HS-5 (cell line): ENCODE measurements around the gene ZFP57.
"Not testable (repeated sequence)": the region's sequence is repeated elsewhere in the genome, so short reads cannot be mapped to it uniquely, and the experiment has no call there.

ENCODE experiments used
- DNase-seq: peaks from one replicate; pipeline ENCODE4 v3.0.0-alpha.2; 2012; ENCODE audit warnings: low read depth

ZFP57 gene

GRCh38 chr6:29696147-29697125 is 15.5 kb upstream of the ZFP57 start:
- DNase-seq, result no peak

- DNase-seq, result no peak
These were observed 13.7 kb upstream of the ZFP57 start for GRCh38 chr6:29694637-29695036.

GRCh38 chr6:29685718-29686326 is 4.9 kb upstream of the ZFP57 start:
- no peak for DNase-seq

- no peak for DNase-seq
These were observed 859 bp upstream of the ZFP57 start for GRCh38 chr6:29681811-29682210.

DNA sequence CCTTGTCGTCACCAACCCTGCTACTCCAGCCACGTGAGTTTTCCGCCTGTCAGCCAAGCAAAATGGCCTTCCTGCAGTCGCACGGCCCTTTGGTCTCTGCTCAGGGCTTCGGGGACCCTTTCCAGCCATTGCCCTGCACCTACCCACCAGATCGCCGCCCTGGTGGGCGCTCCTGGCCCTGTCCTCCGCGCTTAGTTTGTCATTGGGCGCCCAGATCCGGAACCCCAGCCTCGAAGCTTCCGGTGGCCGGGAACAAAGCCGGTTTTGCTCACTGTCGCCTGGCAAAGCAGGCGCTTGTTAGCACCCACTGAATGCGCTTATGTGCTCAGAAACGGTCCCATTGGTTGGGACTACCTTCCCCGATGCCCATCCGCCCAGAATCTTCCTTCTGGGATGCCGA is 536 bp downstream of the ZFP57 start:
- no peak for DNase-seq

- DNase-seq, result no peak
These were observed 990 bp downstream of the ZFP57 start for GRCh38 chr6:29679962-29680361.

- no peak for DNase-seq
These were observed 2.8 kb downstream of the ZFP57 start for GRCh38 chr6:29678114-29678513.

DNA sequence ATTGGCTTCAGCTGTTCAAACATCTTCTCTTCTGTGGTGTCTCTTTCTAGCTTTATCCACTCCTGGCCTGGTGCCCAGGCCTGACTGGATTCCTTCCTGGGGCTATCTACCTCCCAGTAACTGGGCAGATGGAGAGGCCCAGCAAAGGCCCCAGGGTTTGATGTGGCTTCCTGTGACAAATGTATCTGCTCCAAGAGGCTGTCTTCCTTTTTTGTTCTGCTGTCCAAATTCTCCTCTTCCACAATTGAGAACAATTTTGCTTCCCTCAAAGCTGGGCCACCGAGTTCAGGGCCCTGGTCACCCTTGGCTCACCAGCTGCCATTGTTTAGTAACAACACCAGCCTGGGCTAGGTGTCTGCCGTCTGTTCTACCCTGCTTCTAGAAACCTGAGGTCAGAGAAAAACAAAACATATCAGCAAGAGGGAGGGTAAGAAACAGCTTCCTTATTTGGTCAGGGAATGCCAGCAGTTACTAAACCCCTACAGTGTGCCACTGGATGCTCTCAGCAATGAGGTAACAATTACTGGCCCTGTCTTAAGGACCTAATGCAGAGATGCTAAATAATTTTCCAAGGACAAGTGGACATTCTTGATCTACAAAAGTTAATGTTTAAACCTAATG is 3.9 kb downstream of the ZFP57 start:
- DNase-seq, result no peak

- no peak for DNase-seq
These were observed 5.4 kb downstream of the ZFP57 start for GRCh38 chr6:29675561-29675960.

DNA sequence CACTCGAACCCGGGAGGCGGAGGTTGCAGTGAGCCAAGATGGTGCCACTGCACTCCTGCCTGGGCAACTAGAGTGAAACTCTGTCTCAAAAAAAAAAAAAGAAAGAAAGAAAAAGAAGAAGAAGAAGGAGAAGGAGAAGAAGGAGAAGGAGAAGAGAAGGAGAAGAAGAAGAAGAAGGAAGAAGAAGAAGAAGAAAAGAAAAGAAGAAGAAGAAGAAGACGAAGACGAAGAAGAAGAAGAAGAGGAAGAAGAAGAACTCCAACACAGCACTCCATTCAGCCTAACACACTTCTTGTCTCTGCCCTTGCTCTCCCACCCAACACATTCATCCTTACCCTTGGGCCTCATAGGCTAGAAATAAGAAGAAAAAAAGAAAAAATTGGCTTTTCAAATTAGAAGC is 6.9 kb downstream of the ZFP57 start:
- no peak for DNase-seq

DNA sequence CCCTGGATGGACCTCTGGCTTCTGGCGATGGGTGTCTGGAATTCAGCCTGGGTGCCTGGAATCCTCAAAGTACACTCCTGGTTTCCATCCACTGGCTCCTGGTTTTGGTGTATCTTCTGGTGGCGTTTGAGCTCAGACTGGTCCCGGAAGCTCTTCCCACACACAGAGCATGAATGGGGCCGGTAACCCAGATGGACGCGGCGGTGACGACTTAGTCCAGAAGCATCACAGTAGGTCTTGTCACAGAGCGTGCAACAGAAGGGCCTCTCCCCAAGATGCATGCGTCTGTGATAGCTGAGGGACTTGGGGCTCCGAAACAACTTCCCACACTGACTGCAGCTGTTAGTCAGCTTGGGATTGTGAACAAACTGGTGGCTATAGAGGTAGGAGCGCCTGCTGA is 7.8 kb downstream of the ZFP57 start:
- no peak for DNase-seq

DNA sequence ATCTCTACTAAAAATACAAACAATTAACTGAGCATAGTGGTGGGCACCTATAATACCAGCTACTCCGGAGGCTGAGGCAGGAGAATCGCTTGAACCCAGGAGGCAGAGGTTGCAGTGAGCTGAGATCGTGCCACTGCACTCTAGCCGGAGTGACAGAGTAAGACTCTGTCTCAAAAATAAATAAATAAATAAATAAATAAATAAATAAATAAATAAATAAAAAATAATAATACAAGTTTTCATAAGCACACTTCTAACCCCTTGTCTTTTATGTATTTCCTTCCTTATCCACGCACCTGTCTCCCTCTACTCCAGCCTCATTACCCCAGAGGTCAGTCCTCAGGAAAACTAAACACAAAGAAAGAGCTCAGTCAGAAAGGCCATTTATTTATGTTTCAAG is 8.8 kb downstream of the ZFP57 start:
- DNase-seq, result not testable (repeated sequence)

DNA sequence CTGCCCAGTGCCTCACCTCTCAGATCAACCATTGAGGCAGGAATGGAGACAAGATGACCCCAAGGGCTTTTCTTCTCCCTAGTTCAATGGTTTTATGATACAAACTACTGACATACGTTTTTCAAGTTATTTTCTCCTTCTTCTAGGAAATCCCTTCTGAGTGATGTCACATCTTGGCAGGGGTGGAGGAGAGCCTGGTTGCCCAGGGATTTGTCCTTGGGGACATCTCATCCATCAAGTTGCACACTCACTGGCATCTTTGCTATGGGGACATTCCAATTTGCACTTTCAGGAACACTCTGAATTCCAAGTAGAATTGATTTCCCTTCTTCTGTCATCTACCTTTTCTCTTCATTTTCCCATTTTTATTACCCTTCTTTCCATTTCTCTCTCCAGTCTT is 9.9 kb downstream of the ZFP57 start:
- DNase-seq, result no peak

DNA sequence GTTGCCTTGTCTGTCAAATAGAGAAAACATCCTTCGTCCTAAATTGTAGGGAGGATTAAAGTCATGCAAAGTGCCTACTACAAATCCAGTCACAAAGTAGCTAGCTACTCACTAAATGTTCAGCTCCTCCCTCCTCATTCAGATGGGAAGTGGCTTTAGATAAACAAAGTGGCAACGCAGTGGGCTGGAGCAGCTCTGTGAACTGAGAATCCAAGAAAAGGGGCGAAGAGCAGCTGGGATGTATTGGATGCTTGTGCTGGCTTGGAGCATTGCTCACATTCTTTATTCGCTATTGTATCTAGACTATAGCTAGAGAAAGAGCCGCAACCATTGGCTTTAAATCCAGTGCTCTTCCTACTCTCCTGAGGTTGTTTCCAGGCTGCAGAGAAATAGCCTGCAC is 13.8 kb downstream of the ZFP57 start:
- DNase-seq, result no peak

GRCh38 chr6:29666826-29667130 is 14.2 kb downstream of the ZFP57 start:
- no peak for DNase-seq

GRCh38 chr6:29665942-29666825 is 14.8 kb downstream of the ZFP57 start:
- DNase-seq, result no peak

- DNase-seq, result no peak
These were observed 17.5 kb downstream of the ZFP57 start for GRCh38 chr6:29663300-29664042.

DNA sequence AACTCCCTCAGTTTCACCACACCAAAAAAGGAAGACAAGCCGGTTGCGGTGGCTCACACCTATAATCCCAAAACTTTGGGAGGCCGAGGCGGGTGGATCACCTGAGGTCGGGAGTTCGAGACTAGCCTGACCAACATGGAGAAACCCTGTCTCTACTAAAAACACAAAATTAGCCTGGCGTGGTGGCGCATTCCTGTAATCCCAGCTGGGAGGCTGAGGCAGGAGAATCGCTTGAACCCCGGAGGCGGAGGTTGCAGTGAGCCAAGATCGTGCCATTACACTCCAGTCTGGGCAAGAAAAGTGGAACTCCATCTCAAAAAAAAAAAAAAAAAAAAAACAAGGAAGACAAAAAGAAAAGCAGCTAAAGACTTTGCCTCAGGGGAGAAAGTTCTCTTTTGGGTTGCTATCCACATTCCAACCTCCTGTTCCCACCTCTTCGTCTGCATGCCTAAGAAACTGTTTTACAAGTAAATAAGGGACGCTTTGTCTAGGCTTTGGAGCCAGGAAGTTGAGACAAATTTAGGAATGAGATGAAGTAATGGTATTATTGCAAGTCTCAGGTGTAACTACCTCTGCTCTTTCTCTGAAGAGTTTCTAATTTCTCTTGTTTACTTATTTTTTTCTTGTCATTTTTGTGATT is 19.3 kb downstream of the ZFP57 start:
- not testable (repeated sequence) for DNase-seq

DNA sequence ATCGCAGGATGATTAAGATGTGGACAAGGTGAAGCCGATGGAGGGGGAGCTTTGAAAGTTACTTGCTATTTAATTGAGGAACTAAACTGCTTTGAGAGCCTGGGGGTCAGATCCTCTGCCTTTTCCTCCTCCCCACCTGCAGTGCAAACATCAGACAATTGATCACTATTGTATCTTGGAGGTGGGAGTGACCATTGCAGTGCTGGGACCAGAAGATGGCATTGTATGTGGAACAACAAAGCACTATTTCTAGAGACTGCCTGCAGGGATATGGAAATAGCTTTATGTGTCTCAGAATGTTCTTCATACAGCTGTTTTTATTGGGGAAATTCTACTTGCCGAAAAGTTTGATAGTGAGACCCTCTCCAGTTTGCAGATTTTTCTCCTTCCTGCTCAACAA is 19.9 kb downstream of the ZFP57 start:
- DNase-seq, result no peak

- no peak for DNase-seq
These were observed 24.2 kb downstream of the ZFP57 start, which contains the start of gene MOG for GRCh38 chr6:29656798-29657197. Gene MOG (plus strand): TSS chr6:29657092. CDS start chr6:29657210, 118 bp downstream.

DNA sequence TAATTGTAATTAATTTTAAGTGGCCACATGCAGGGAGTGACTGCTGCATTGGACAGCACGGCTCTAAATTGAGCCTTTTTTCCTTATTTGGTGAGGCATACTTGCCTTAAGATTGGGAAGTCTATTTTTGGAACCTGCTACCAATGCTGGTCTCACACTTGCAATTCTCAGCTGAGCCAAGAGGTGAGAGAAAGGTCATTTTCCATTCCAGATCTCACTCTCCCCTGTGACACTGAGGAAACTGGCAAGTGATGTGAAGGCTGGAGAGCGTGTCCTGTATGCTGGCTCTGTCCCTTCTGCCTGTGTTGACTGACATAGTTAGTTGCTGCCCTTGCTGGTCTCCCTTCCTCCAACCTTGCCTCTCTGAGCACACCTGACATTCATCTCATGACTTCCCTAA is 24.8 kb downstream of the ZFP57 start:
- DNase-seq, result no peak
